Measurements from ENCODE around the gene HFM1.

The HFM1 gene

DNA sequence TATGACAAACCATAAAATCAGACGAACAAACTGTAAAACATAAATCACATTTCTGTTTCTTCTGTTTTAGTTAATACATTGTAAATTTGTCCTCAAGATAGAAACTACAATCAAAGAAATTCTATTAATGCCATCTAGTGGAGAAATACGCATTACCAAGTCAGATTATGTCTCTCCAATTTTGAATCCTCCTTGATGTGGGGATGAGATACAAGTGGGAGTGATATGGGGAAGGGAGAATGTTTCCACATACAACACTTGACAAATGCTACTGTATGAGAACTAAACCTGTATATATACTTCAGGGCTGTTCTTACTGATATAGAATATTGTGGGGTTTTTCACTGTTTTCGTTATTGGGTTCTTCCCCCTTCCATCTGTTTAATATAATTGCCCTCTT, 2.6 kb downstream of the HFM1 start (continued):
- TF ChIP-seq, protein P1, sequence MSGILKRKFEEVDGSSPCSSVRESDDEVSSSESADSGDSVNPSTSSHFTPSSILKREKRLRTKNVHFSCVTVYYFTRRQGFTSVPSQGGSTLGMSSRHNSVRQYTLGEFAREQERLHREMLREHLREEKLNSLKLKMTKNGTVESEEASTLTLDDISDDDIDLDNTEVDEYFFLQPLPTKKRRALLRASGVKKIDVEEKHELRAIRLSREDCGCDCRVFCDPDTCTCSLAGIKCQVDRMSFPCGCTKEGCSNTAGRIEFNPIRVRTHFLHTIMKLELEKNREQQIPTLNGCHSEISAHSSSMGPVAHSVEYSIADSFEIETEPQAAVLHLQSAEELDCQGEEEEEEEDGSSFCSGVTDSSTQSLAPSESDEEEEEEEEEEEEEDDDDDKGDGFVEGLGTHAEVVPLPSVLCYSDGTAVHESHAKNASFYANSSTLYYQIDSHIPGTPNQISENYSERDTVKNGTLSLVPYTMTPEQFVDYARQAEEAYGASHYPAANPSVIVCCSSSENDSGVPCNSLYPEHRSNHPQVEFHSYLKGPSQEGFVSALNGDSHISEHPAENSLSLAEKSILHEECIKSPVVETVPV (CRISPR knock-in tag; IDR thresholded peaks at IDR 0.05), result no peak
- TF ChIP-seq ZC3H10 (CRISPR knock-in tag; IDR thresholded peaks at IDR 0.05) (no peak), TOX (CRISPR knock-in tag; IDR thresholded peaks at IDR 0.05; ENCODE audit: borderline replicate concordance) (no peak), CSDC2 (CRISPR knock-in tag; IDR thresholded peaks at IDR 0.05) (no peak)

GRCh38 chr1:91400133-91400725, 4.4 kb downstream of the HFM1 start:
- no peak for ATAC-seq
- TF ChIP-seq CSDC2 (CRISPR knock-in tag; IDR thresholded peaks at IDR 0.05), result no peak
- TF ChIP-seq RARB (CRISPR knock-in tag; IDR thresholded peaks at IDR 0.05), result no peak
- no peak for TF ChIP-seq ZC3H10 (CRISPR knock-in tag; IDR thresholded peaks at IDR 0.05)
- TF ChIP-seq, protein P1 (CRISPR knock-in tag; IDR thresholded peaks at IDR 0.05), result no peak
- TF ChIP-seq PPARA (CRISPR knock-in tag; IDR thresholded peaks at IDR 0.05; ENCODE audit: borderline replicate concordance), result no peak
- no peak for TF ChIP-seq ISL1 (CRISPR knock-in tag; IDR thresholded peaks at IDR 0.05)
- no peak for TF ChIP-seq ARNTL (CRISPR knock-in tag; IDR thresholded peaks at IDR 0.05; ENCODE audit: borderline replicate concordance, low read depth)

GRCh38 chr1:91398291-91398690, 6.3 kb downstream of the HFM1 start:
- TF ChIP-seq TOX (CRISPR knock-in tag; IDR thresholded peaks at IDR 0.05; ENCODE audit: borderline replicate concordance) (no peak), ISL1 (CRISPR knock-in tag; IDR thresholded peaks at IDR 0.05) (no peak), PPARA (CRISPR knock-in tag; IDR thresholded peaks at IDR 0.05; ENCODE audit: borderline replicate concordance) (no peak), OSR1 (CRISPR knock-in tag; IDR thresholded peaks at IDR 0.05) (no peak), ZNF565 (CRISPR knock-in tag; conservative IDR thresholded peaks at IDR 0.05; ENCODE audit: low read depth) (no peak), CSDC2 (CRISPR knock-in tag; IDR thresholded peaks at IDR 0.05) (no peak), SNAI2 (CRISPR knock-in tag; IDR thresholded peaks at IDR 0.05) (no peak), TCF4 (CRISPR knock-in tag; IDR thresholded peaks at IDR 0.05; ENCODE audit: borderline replicate concordance) (no peak), ESRRG (CRISPR knock-in tag; IDR thresholded peaks at IDR 0.05) (no peak), PATZ1 (CRISPR knock-in tag; IDR thresholded peaks at IDR 0.05; ENCODE audit: borderline replicate concordance) (no peak)
- ATAC-seq, result no peak

DNA sequence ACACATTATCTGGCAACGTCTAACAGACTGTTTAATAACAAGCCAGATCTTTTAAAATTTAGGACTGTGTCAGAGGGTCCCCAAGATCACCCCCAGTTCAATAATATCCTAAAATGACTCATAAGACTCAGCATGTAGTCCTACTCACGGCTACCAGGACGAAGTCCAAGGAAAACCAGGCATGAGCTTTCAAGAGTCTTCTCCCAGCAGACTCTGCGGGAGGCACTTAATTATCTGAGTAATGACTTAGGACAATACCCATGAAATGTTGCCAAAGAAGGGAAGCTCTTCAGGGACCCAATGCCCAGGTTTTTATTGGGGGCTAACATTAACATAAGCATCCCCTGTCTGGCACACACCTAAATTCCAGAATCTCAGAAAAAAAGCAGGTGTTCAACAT, 7.0 kb downstream of the HFM1 start:
- ATAC-seq, result no peak
- TF ChIP-seq, protein P1 (CRISPR knock-in tag; IDR thresholded peaks at IDR 0.05), result no peak
- TF ChIP-seq POU6F1 (CRISPR knock-in tag; IDR thresholded peaks at IDR 0.05; ENCODE audit: borderline replicate concordance, low read depth) (no peak), RARB (CRISPR knock-in tag; IDR thresholded peaks at IDR 0.05) (no peak), TCF4 (CRISPR knock-in tag; IDR thresholded peaks at IDR 0.05; ENCODE audit: borderline replicate concordance) (no peak), TOX (CRISPR knock-in tag; IDR thresholded peaks at IDR 0.05; ENCODE audit: borderline replicate concordance) (no peak), ISL1 (CRISPR knock-in tag; IDR thresholded peaks at IDR 0.05) (no peak), CREB5 (CRISPR knock-in tag; IDR thresholded peaks at IDR 0.05; ENCODE audit: low read depth) (no peak), GLIS3 (CRISPR knock-in tag; IDR thresholded peaks at IDR 0.05) (no peak), ARNTL (CRISPR knock-in tag; IDR thresholded peaks at IDR 0.05; ENCODE audit: borderline replicate concordance, low read depth) (no peak), BACH2 (CRISPR knock-in tag; IDR thresholded peaks at IDR 0.05; ENCODE audit: borderline replicate concordance) (no peak), ZNF565 (CRISPR knock-in tag; conservative IDR thresholded peaks at IDR 0.05; ENCODE audit: low read depth) (no peak), ZFP30 (CRISPR knock-in tag; IDR thresholded peaks at IDR 0.05) (no peak), ZFP3 (CRISPR knock-in tag; IDR thresholded peaks at IDR 0.05) (no peak), PATZ1 (CRISPR knock-in tag; IDR thresholded peaks at IDR 0.05; ENCODE audit: borderline replicate concordance) (no peak), PPARA (CRISPR knock-in tag; IDR thresholded peaks at IDR 0.05; ENCODE audit: borderline replicate concordance) (no peak), SNAI2 (CRISPR knock-in tag; IDR thresholded peaks at IDR 0.05) (no peak)
